HG03442 (cell line): Measurements from ENCODE around the gene IFNA10.
A peak's percentile ranks its signal among the peaks of the same experiment; 100 is the strongest.
"Not testable (repeated sequence)": the region's sequence is repeated elsewhere in the genome, so short reads cannot be mapped to it uniquely, and the experiment has no call there.

Experiments used
- ATAC-seq: cut with Tn5 transposase; IDR thresholded peaks from one replicate; pipeline ENCODE4 v1.9.1; 2021; ENCODE audit warnings: mild to moderate bottlenecking, moderate library complexity; ENCODE audit not compliant: unreplicated experiment

Gene IFNA10

GRCh38 chr9:21194867-21195776, 11.8 kb downstream of the IFNA10 start:
- peak; percentile 95 for ATAC-seq

DNA sequence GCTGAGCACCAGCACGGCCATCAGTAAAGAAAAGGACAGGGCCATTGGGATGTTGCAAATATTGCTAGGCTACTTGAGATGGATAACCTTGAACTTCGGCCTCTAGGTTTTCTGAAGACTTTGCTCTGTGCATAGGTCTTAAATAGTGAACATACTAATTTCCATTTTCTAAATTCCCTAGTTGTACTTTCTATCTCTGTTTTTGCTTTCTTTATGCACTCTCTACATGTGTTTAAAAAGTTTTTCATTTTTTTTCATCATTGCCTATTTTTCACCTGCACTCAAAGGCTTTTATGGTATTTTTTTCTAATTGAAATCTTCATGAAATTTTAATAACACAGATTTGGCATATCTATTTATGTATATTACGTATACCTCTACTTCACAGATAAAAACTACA, 19.5 kb downstream of the IFNA10 start, which contains the start of gene IFNA4:
Gene IFNA4, minus strand, starts transcription at position 101 of the 400 bp plus-strand sequence. Its CDS starts 56 bp downstream, at position 45.
- not testable (repeated sequence) for ATAC-seq

DNA sequence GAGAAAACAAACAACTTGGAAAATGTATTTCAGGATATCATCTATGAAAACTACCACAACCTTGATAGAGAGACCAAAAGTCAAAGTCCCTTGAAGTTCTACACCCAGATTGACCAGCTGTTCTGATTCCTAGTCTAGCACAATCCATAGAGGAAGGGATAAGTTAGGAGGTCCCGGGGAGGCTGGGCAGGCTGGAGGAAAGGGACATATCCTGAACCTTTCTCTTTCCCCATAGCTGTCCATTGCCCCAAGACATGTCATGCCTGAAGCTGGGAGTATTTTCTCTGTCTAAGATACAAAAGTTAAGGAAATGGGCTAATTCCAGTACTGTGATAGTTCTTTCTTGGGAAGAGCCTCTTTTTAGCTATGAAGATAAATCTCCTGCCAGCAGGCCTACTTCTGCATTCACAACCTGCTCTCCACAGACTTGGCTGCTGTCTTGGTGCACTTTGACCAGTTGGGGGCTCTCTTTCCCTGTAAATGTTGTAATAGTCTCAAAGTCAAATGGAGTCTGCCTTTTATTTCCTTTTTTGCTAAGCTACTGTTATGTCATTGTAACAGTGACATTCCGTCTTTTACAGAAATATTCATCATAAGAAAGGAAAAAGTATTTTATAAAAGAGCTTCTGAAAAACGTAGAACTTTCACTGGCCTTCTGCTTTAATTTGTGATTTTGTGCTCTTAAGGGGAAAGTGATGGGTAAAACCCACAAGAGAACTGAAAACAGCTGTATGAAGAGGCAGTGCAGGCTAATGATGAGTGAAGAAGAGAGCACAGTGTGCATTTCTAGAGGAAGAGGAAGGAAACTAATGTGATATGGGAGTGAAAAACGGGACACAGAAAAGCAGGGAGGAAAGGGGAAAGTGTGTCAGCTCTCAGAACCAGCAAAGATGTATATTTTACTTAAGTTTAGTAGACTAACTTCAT, 23.9 kb downstream of the IFNA10 start:
- peak; percentile 96 for ATAC-seq

DNA sequence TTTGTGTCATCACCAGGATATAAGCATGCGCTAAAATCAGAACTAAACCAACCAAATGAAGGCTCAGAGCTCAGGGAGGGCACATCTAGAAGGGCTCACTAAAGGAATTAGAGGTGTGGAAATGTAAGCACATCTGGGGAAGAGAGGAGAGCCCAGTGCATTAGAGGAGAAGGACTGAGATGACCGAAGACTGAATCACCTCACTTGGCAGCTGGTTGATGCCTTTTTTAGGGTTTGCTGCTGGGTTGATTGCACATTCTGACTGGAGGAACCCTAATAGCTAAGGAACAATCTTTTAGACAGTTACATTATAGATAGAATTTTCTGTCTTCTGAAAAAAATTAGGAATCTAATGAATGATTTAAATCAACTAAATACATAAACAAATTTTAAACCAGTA, 32.3 kb downstream of the IFNA10 start:
- no peak for ATAC-seq

GRCh38 chr9:21172156-21172555, 34.8 kb downstream of the IFNA10 start:
- no peak for ATAC-seq

DNA sequence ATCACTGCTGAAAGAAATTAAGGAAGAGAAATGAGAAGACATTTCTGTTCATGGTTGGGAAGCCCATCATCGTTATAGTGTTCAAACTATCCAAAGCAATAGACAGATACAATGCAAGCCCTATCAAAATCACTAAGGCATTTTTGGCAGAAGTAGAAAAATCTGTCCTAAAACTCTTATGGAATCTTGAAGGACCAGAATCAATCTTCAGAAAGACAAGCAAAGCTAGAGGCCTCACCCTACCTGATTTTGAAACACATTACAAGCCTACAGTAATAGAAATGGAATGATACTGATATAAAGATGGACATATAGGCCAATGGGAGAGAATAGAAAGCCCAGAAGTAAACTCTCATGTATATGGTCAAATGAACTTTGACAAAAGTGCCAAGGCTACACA, 35.6 kb downstream of the IFNA10 start:
- ATAC-seq: no peak

DNA sequence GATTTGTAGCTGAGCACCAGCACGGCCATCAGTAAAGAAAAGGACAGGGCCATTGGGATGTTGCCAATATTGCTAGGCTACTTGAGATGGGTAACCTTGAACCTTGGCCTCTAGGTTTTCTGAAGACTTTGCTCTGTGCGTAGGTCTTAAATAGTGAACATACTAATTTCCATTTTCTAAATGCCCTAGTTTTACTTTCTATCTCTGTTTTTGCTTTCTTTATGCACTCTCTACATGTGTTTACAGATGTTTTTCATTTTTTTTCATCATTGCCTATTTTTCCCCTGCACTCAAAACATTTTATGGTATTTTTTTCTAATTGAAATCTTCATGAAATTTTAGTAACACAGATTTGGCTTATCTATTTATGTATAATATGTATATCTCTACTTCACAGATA, 40.4 kb downstream of the IFNA10 start, which contains the start of gene IFNA21:
Gene IFNA21, minus strand, starts transcription at position 101 of the 400 bp plus-strand sequence. Its CDS starts 48 bp downstream, at position 53.
- ATAC-seq: not testable (repeated sequence)

- ATAC-seq: no peak
Observed at GRCh38 chr9:21165516-21165915, 41.4 kb downstream of the IFNA10 start.

DNA sequence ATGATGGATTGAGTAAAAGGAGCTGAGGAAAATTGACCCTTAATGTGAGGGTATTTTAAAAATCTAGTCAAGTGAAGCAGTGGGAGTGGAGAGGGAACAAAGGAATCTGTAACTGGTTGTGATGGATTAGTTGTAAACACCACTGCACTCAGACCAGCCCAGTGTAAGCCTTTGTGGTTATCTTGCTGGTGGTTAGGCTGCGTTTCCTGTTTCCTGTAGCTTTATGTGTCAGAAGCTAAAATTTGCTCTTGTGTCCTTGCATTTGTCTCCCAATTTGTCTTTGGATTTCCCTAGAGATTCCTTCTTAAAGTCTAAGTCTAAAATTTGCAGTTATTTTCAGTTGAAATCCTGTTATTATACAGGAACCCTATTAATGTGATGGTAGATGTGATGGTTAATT, 46.8 kb downstream of the IFNA10 start:
- peak; percentile 92 for ATAC-seq
